Panc1 (cell line): ENCODE results near the gene TMCO1. TPM values are rescaled to one million over a fixed set of nuclear protein-coding genes. Genes with fewer than 3 reads are reported as not detected.

Experiments used
- ATAC-seq: fragments of 200-7000 bp; cut with Tn5 transposase; 2 replicates; pipeline ENCODE4 v1.9.1; 2020; ENCODE audit warnings: mild to moderate bottlenecking, moderate library complexity
- BruUV-seq: library from RNA; stranded (reverse); fragments of 400-500 nt; replicated peaks from 2 replicates; lab custom pipeline; 2021; lab: Mats Ljungman, UMichigan
- CTCF ChIA-PET: fragments of 300-600 bp; sonication (Branson Sonifier 250); formaldehyde crosslinking; loops from one replicate; lab custom pipeline; 2022; ENCODE audit warnings: antibody characterized with exemption; lab: Charles Lee
- POLR2A ChIA-PET: fragments of 300-600 bp; sonication (Branson Sonifier 250); formaldehyde crosslinking; loops from one replicate; lab custom pipeline; 2022; ENCODE audit warnings: antibody characterized with exemption; lab: Charles Lee
- DNase-seq: peaks from one replicate; pipeline ENCODE4 v3.0.0-alpha.2; 2010; ENCODE audit warnings: low read depth, low spot score
- H3K27ac ChIP-seq: 2 replicates; pipeline ENCODE4 v1.5.1; 2011; ENCODE audit warnings: mild to moderate bottlenecking, low read length, inconsistent platforms
- H3K27me3 ChIP-seq: fragments of 200-500 bp; sonication (Bioruptor generic); 2 replicates; pipeline ENCODE4 v1.6.0; 2014; ENCODE audit warnings: low read length, inconsistent platforms; ENCODE audit not compliant: control insufficient read depth, insufficient read depth
- H3K36me3 ChIP-seq: fragments of 200-500 bp; sonication (Bioruptor generic); 2 replicates; pipeline ENCODE4 v1.5.1; 2014; ENCODE audit warnings: inconsistent platforms, mild to moderate bottlenecking, low read length, moderate library complexity; ENCODE audit not compliant: control insufficient read depth, insufficient read depth
- H3K4me1 ChIP-seq: 2 replicates; pipeline ENCODE4 v1.5.1; 2011; ENCODE audit warnings: inconsistent platforms, mild to moderate bottlenecking, low read length, moderate library complexity; ENCODE audit not compliant: control insufficient read depth, insufficient read depth
- H3K4me3 ChIP-seq, 2 experiments: 2 replicates each; pipeline ENCODE4 v1.5.1; 2011 to 2012; ENCODE audit warnings: low read depth in 2 of 2, low read length in 2 of 2, mild to moderate bottlenecking in 2 of 2, inconsistent platforms in 1 of 2, moderate library complexity in 1 of 2
- H3K9me3 ChIP-seq: fragments of 200-500 bp; sonication (Bioruptor generic); 2 replicates; pipeline ENCODE4 v1.5.1; 2014; ENCODE audit warnings: low read depth, mild to moderate bottlenecking, inconsistent platforms, low read length, moderate library complexity; ENCODE audit not compliant: control insufficient read depth, insufficient read depth
- CTCF ChIP-seq: fragments of 450-650 bp; IDR thresholded peaks from 2 replicates; pipeline ENCODE4 v1.5.1; 2017; ENCODE audit warnings: mild to moderate bottlenecking
- POLR2AphosphoS5 ChIP-seq: IDR thresholded peaks from 2 replicates; pipeline ENCODE4 v1.6.1; 2012; ENCODE audit warnings: mild to moderate bottlenecking, low read depth, low read length, moderate library complexity
- SIN3A ChIP-seq: IDR thresholded peaks from 2 replicates; pipeline ENCODE4 v1.6.1; 2012; ENCODE audit warnings: low read depth, mild to moderate bottlenecking, low read length, moderate library complexity, borderline replicate concordance; ENCODE audit not compliant: insufficient read depth
- TCF7L2 ChIP-seq: IDR thresholded peaks from 2 replicates; pipeline ENCODE4 v1.6.1; 2011; ENCODE audit warnings: mild to moderate bottlenecking, low read depth, low read length, inconsistent platforms
- in situ Hi-C: cut with HindIII; loops from 2 replicates; pipeline ENCODE4 v1.10.0; 2016; ENCODE audit warnings: low sequenced_read_pairs, low pct_unique_long_range_greater_than_20kb
- intact Hi-C: fragments of 100-400 bp; cut with micrococcal nuclease; formaldehyde crosslinking; loops from one replicate; pipeline ENCODE4 v1.10.0; 2022; ENCODE audit not compliant: unreplicated experiment
- total RNA-seq: library from RNA; stranded (reverse); gene quantifications from one replicate; pipeline ENCODE4 v1.2.1, GENCODE V29; 2021; ENCODE audit not compliant: unreplicated experiment
- TF ChIP-seq, protein P1 (sequence below), 2 experiments: IDR thresholded peaks; 2 replicates each; pipeline ENCODE4 v1.6.1; 2011 to 2012; ENCODE audit warnings: low read depth in 2 of 2, control low read depth in 1 of 2, low read length in 1 of 2, mild to moderate bottlenecking in 1 of 2, moderate library complexity in 1 of 2; ENCODE audit not compliant: insufficient read depth in 1 of 2

Gene TMCO1
- total RNA-seq, 1 experiment from 2014 or later: 103 TPM

DNA sequence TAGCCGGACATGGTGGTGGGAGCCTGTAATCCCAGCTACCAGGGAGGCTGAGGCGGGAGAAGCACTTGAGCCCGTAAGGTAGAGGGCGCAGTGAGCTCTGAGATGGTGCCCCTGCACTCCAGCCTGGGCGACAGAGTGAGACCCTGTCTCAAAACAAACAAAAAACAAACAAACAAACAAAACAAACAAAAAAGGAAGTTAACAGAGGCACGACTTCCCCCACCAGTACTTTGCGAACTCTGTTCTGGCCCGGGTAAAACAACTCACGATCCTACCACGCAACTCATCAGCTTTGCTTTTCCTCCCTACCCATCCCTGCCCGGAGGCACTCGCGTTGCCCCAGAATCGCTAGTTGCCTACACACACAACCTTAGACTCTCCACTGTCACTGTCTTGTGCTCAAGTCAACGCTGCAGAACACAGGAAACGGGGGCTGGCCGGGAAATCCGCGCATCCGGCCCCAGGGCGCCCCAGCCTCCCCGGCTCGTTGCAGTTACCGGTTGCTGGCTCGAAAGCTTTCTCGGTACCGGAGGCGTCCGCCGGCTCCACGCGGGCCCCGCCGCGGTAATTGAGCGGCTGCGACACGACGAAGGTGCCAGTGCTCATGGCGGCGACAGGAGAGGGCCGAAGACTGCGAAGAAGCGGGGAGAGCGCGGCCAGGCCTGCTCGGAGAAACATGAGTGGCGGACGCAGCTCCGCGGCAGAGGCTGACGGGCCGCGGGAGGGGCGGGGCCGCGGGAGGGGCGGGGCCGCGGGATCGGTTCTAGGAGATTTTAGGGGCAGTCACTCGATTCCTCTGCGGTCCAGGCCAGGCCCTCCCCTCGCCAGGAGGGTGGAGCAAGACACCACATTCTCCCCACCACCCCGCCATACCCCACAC lies 70.5 kb downstream of the TMCO1 start, which contains the start of gene ALDH9A1:
Gene ALDH9A1 (minus strand): TSS at position 682 of the 880 bp plus-strand sequence. CDS start 4 bp downstream, at position 678.
- H3K9me3 ChIP-seq: no peaks in the 10 kb centered on the region
- no peaks in the 10 kb centered on the region; the same call in 1 of the 2 replicates for H3K36me3 ChIP-seq
- H3K27me3 ChIP-seq: no peaks in the 10 kb centered on the region; the same call in 1 of the 2 replicates
- POLR2A ChIA-PET: interaction anchor here (0.5 to 0.6 kb wide), 3 partner anchors 11 to 67 kb away, joined by 3 to 4 read pairs (median 4); no protein-coding TSS in a partner anchor
- DNase-seq (peak; percentile 32), ATAC-seq (peak; percentile 98)
- no TSS peak for BruUV-seq
- CTCF ChIA-PET: interaction anchor here (0.6 to 0.9 kb wide), 4 partner anchors 71 to 220 kb away, joined by 3 to 7 read pairs (median 4); no protein-coding TSS in a partner anchor
- H3K4me3 ChIP-seq: peak within 1 kb of the TSS; percentile 71 to 97
- intact Hi-C loops: no loop called here
- peak within 1 kb of the TSS; percentile 87 for H3K27ac ChIP-seq
- in situ Hi-C loops: no loop called here
- H3K4me1 ChIP-seq: peaks cover 15% of the 10 kb centered on the region
- TF ChIP-seq, protein P1, sequence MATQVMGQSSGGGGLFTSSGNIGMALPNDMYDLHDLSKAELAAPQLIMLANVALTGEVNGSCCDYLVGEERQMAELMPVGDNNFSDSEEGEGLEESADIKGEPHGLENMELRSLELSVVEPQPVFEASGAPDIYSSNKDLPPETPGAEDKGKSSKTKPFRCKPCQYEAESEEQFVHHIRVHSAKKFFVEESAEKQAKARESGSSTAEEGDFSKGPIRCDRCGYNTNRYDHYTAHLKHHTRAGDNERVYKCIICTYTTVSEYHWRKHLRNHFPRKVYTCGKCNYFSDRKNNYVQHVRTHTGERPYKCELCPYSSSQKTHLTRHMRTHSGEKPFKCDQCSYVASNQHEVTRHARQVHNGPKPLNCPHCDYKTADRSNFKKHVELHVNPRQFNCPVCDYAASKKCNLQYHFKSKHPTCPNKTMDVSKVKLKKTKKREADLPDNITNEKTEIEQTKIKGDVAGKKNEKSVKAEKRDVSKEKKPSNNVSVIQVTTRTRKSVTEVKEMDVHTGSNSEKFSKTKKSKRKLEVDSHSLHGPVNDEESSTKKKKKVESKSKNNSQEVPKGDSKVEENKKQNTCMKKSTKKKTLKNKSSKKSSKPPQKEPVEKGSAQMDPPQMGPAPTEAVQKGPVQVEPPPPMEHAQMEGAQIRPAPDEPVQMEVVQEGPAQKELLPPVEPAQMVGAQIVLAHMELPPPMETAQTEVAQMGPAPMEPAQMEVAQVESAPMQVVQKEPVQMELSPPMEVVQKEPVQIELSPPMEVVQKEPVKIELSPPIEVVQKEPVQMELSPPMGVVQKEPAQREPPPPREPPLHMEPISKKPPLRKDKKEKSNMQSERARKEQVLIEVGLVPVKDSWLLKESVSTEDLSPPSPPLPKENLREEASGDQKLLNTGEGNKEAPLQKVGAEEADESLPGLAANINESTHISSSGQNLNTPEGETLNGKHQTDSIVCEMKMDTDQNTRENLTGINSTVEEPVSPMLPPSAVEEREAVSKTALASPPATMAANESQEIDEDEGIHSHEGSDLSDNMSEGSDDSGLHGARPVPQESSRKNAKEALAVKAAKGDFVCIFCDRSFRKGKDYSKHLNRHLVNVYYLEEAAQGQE (IDR thresholded peaks at IDR 0.05; ENCODE audit: insufficient read depth in 1 of 2, low read depth in 2 of 2, low read length in 1 of 2): no peak
- TF ChIP-seq SIN3A: peak; percentile 76; the same call in 1 of the 2 replicates
- TF ChIP-seq CTCF: peak; percentile 81
- TF ChIP-seq POLR2AphosphoS5: peak; percentile 88
- TF ChIP-seq TCF7L2: no peak

GRCh38 chr1:165697491-165697880 lies 71.2 kb downstream of the TMCO1 start:
- in situ Hi-C loops (no loop called here), intact Hi-C loops (no loop called here)
- ChIA-PET CTCF (interaction anchor here (0.6 to 0.9 kb wide), 2 partner anchors 95 to 117 kb away, joined by 3 to 7 read pairs; no protein-coding TSS in a partner anchor), POLR2A (interaction anchor here (0.5 to 0.6 kb wide), 3 partner anchors 12 to 68 kb away, joined by 3 to 4 read pairs (median 4); no protein-coding TSS in a partner anchor)
- H3K27ac ChIP-seq: peak overlapping the region; percentile 87
- peaks cover 15% of the 10 kb centered on the region for H3K4me1 ChIP-seq
- TF ChIP-seq, protein P1 (IDR thresholded peaks at IDR 0.05; ENCODE audit: insufficient read depth in 1 of 2, low read depth in 2 of 2, low read length in 1 of 2): no peak
- TF ChIP-seq SIN3A (no peak), POLR2AphosphoS5 (no peak), TCF7L2 (no peak), CTCF (no peak)
- H3K36me3 ChIP-seq: no peaks in the 10 kb centered on the region; the same call in 1 of the 2 replicates
- ATAC-seq (no peak), DNase-seq (no peak)
- H3K9me3 ChIP-seq: no peaks in the 10 kb centered on the region
- BruUV-seq: no TSS peak
- H3K4me3 ChIP-seq: peak overlapping the region; percentile 71 to 97
- H3K27me3 ChIP-seq: no peaks in the 10 kb centered on the region; the same call in 1 of the 2 replicates
